IMR-90 (cell line): ENCODE measurements around the gene FKBP7. TPM values are rescaled to one million over a fixed set of nuclear protein-coding genes. Genes with fewer than 3 reads are reported as not detected.
"Not testable (repeated sequence)": the region's sequence is repeated elsewhere in the genome, so short reads cannot be mapped to it uniquely, and the experiment has no call there.

ENCODE experiments used
- ATAC-seq: fragments of 200-7000 bp; cut with Tn5 transposase; 2 replicates; pipeline ENCODE4 v1.9.1; 2020; ENCODE audit warnings: low read depth, mild to moderate bottlenecking, moderate library complexity
- BruUV-seq: library from RNA; stranded (reverse); fragments of 400-500 nt; replicated peaks from 2 replicates; lab custom pipeline; 2021; lab: Mats Ljungman, UMichigan
- CTCF ChIA-PET: fragments of 300-600 bp; formaldehyde crosslinking; extraction: SDS; loops from one replicate; lab custom pipeline; 2021; ENCODE audit warnings: antibody characterized with exemption; lab: Yijun Ruan, JAX
- POLR2A ChIA-PET: fragments of 300-600 bp; sonication (Branson Sonifier 250); formaldehyde crosslinking; loops from one replicate; lab custom pipeline; 2022; ENCODE audit warnings: antibody characterized with exemption; ENCODE audit not compliant: unreplicated experiment; lab: Charles Lee
- DNase-seq: peaks from one replicate; pipeline ENCODE4 v3.0.0; 2013
- H2AFZ ChIP-seq: replicated peaks from 2 replicates; pipeline ENCODE3; 2013; ENCODE audit warnings: low read length, mild to moderate bottlenecking; ENCODE audit not compliant: poor library complexity
- H2AK5ac ChIP-seq: 2 replicates; pipeline ENCODE4 v1.6.1; 2013; ENCODE audit warnings: low read depth, low read length, inconsistent platforms
- H2AK9ac ChIP-seq: replicated peaks from 2 replicates; pipeline ENCODE3; 2013; ENCODE audit warnings: mild to moderate bottlenecking, low read depth, low read length, moderate library complexity; ENCODE audit not compliant: poor library complexity
- H2BK120ac ChIP-seq: 2 replicates; pipeline ENCODE4 v1.6.1; 2013; ENCODE audit warnings: low read depth, low read length, inconsistent platforms
- H2BK15ac ChIP-seq: 3 replicates; pipeline ENCODE4 v1.6.1; 2013; ENCODE audit warnings: low read depth, low read length, inconsistent platforms
- H2BK20ac ChIP-seq: 2 replicates; pipeline ENCODE4 v1.6.1; 2013; ENCODE audit warnings: low read depth, mild to moderate bottlenecking, inconsistent platforms, low read length, moderate library complexity
- H2BK5ac ChIP-seq: 2 replicates; pipeline ENCODE4 v1.6.1; 2013; ENCODE audit warnings: mild to moderate bottlenecking, low read depth, low read length, inconsistent platforms; ENCODE audit not compliant: poor library complexity, severe bottlenecking
- H3K14ac ChIP-seq: replicated peaks from 2 replicates; pipeline ENCODE4 v1.6.1; 2013; ENCODE audit warnings: low read depth, low read length, inconsistent platforms
- H3K18ac ChIP-seq: 2 replicates; pipeline ENCODE4 v1.6.1; 2013; ENCODE audit warnings: low read depth, low read length, control low read depth
- H3K23ac ChIP-seq: 2 replicates; pipeline ENCODE4 v1.6.1; 2013; ENCODE audit warnings: low read depth, low read length, inconsistent platforms
- H3K27ac ChIP-seq: 2 replicates; pipeline ENCODE4 v1.5.1; 2013; ENCODE audit warnings: mild to moderate bottlenecking, control low read depth, low read length; ENCODE audit not compliant: insufficient read depth
- H3K27me3 ChIP-seq: 2 replicates; pipeline ENCODE4 v1.6.1; 2013; ENCODE audit warnings: low read length; ENCODE audit not compliant: control insufficient read depth, insufficient read depth
- H3K36me3 ChIP-seq: 2 replicates; pipeline ENCODE4 v1.6.1; 2013; ENCODE audit warnings: low read length, mixed read lengths; ENCODE audit not compliant: control insufficient read depth, insufficient read depth
- H3K4ac ChIP-seq: 2 replicates; pipeline ENCODE4 v1.6.1; 2013; ENCODE audit warnings: low read depth, low read length, inconsistent platforms
- H3K4me1 ChIP-seq: 2 replicates; pipeline ENCODE4 v1.6.1; 2013; ENCODE audit warnings: low read length, mixed read lengths; ENCODE audit not compliant: control insufficient read depth, insufficient read depth
- H3K4me2 ChIP-seq: 2 replicates; pipeline ENCODE4 v1.6.1; 2013; ENCODE audit warnings: low read depth, mild to moderate bottlenecking, control low read depth, low read length, moderate library complexity
- H3K4me3 ChIP-seq: 2 replicates; pipeline ENCODE4 v1.5.1; 2013; ENCODE audit warnings: low read depth, mild to moderate bottlenecking, control low read depth, low read length, moderate library complexity; ENCODE audit not compliant: insufficient read depth
- H3K56ac ChIP-seq: 2 replicates; pipeline ENCODE4 v1.6.1; 2013; ENCODE audit warnings: low read length, inconsistent platforms; ENCODE audit not compliant: insufficient read depth; ENCODE audit errors: extremely low read depth
- H3K79me1 ChIP-seq, 2 experiments: 2 replicates each; pipeline ENCODE4 v1.6.1; 2013; ENCODE audit warnings: low read length in 2 of 2, inconsistent platforms in 1 of 2, low read depth in 1 of 2
- H3K9ac ChIP-seq: 2 replicates; pipeline ENCODE4 v1.6.1; 2013; ENCODE audit warnings: low read depth, low read length, control low read depth
- H3K9me1 ChIP-seq: 2 replicates; pipeline ENCODE4 v1.6.1; 2013; ENCODE audit warnings: low read length, inconsistent platforms; ENCODE audit not compliant: insufficient read depth
- H3K9me3 ChIP-seq: 2 replicates; pipeline ENCODE4 v1.6.1; 2013; ENCODE audit warnings: low read length; ENCODE audit not compliant: control insufficient read depth, insufficient read depth
- H4K20me1 ChIP-seq: 2 replicates; pipeline ENCODE4 v1.6.1; 2013; ENCODE audit warnings: low read length, inconsistent platforms; ENCODE audit not compliant: insufficient read depth
- H4K5ac ChIP-seq: 2 replicates; pipeline ENCODE4 v1.6.1; 2013; ENCODE audit warnings: mild to moderate bottlenecking, low read depth, low read length, control low read depth
- H4K8ac ChIP-seq, 2 experiments: 2 replicates each; pipeline ENCODE4 v1.6.1; 2013; ENCODE audit warnings: low read depth in 2 of 2, low read length in 2 of 2, control low read depth in 1 of 2, inconsistent platforms in 1 of 2
- H4K91ac ChIP-seq: 2 replicates; pipeline ENCODE4 v1.6.1; 2013; ENCODE audit warnings: low read depth, low read length, inconsistent platforms; ENCODE audit not compliant: insufficient read depth
- WGBS, 2 experiments: methylation state at CpG; one replicate each; pipeline versions ENCODE4 v1.1.5 to v1.1.7; 2013; ENCODE audit warnings: missing lambda C conversion rate in 2 of 2; ENCODE audit not compliant: insufficient read length in 1 of 2; ENCODE audit errors: extremely low coverage in 2 of 2; 5-methylcytosine and 5-hydroxymethylcytosine counted together
- dilution Hi-C: fragments of 300-500 bp; cut with HindIII; formaldehyde crosslinking; loops from one replicate; pipeline ENCODE4 v1.14.3; 2018; ENCODE audit warnings: low sequenced_read_pairs; ENCODE audit not compliant: unreplicated experiment
- in situ Hi-C: fragments of 300-500 bp; cut with MboI; formaldehyde crosslinking; loops from 3 replicates; pipeline ENCODE4 v1.14.3; 2019; ENCODE audit warnings: low sequenced_read_pairs, inconsistent platforms, mixed read lengths
- intact Hi-C: fragments of 100-400 bp; cut with micrococcal nuclease; formaldehyde crosslinking; loops from 2 replicates; pipeline ENCODE4 v1.10.0; 2022
- polyA plus RNA-seq, 3 experiments: library from polyadenylated mRNA; depleted of rRNA; stranded (reverse); fragments of >200 nt; gene quantifications; 2 replicates each; pipeline ENCODE4 v1.2.3, GENCODE V29; 2012; ENCODE audit warnings: low replicate concordance in 1 of 3
- total RNA-seq: library from RNA; depleted of rRNA; stranded (reverse); fragments of >200 nt; gene quantifications from 2 replicates; pipeline ENCODE4 v1.2.3, GENCODE V29; 2012

The FKBP7 gene
- total and polyA plus RNA-seq, 2 of the 4 experiments (the other 2 are of a cell fraction), result 32.6 to 51.0 TPM

GRCh38 chr2:178525010-178525409, 46.6 kb upstream of the FKBP7 start:
- intact Hi-C loops, result not testable (repeated sequence)
- WGBS, 2 experiments, result no CpG with 5 or more reads among the region's 5 CpGs

More at GRCh38 chr2:178525010-178525409, 46.6 kb upstream of the FKBP7 start:
- H2BK120ac ChIP-seq, H3K18ac ChIP-seq, H3K9me1 ChIP-seq, POLR2A ChIA-PET, H4K20me1 ChIP-seq, H3K4me3 ChIP-seq, H2AK5ac ChIP-seq, H3K4ac ChIP-seq, CTCF ChIA-PET, DNase-seq, H4K5ac ChIP-seq, H4K91ac ChIP-seq, H3K36me3 ChIP-seq, ATAC-seq, H3K23ac ChIP-seq, H3K4me2 ChIP-seq, H3K27ac ChIP-seq, BruUV-seq, H3K4me1 ChIP-seq, H3K14ac ChIP-seq, H2BK5ac ChIP-seq, H3K9me3 ChIP-seq, H3K9ac ChIP-seq, H2AFZ ChIP-seq, H4K8ac ChIP-seq, in situ Hi-C loops, dilution Hi-C loops, H3K56ac ChIP-seq, H2BK15ac ChIP-seq, H3K27me3 ChIP-seq, H2AK9ac ChIP-seq, H2BK20ac ChIP-seq: not testable (repeated sequence)
- H3K79me1 ChIP-seq, result peaks cover 15 to 29% of the 10 kb centered on the region in 2 experiments; a peak in 3 of 4 replicates
